HuH-7 (cell line): ENCODE measurements around the gene NPM1.
A peak's percentile ranks its signal among the peaks of the same experiment; 100 is the strongest.

Experiments
- DNase-seq: peaks from one replicate; pipeline ENCODE4 v3.0.0; 2011; ENCODE audit warnings: low spot score

Gene NPM1

GRCh38 chr5:171428168-171428696 lies 40.6 kb downstream of the NPM1 start:
- no peak for DNase-seq

- DNase-seq, result no peak
These were observed 41.3 kb downstream of the NPM1 start for GRCh38 chr5:171428809-171429542.

- DNase-seq, result no peak
These were observed 41.9 kb downstream of the NPM1 start for GRCh38 chr5:171429543-171429910.

- no peak for DNase-seq
These were observed 43.7 kb downstream of the NPM1 start for GRCh38 chr5:171431251-171431777.

GRCh38 chr5:171432076-171432475 lies 44.4 kb downstream of the NPM1 start:
- DNase-seq, result no peak

- DNase-seq, result no peak
These were observed 45.1 kb downstream of the NPM1 start for GRCh38 chr5:171432583-171433351.

GRCh38 chr5:171433352-171433698 lies 45.7 kb downstream of the NPM1 start:
- no peak for DNase-seq

- DNase-seq, result no peak
These were observed 46.5 kb downstream of the NPM1 start for GRCh38 chr5:171433982-171434676.

- DNase-seq, result no peak
These were observed 47.2 kb downstream of the NPM1 start for GRCh38 chr5:171434874-171435273.

- no peak for DNase-seq
These were observed 48.3 kb downstream of the NPM1 start for GRCh38 chr5:171435908-171436307.

- DNase-seq, result no peak
These were observed 49.2 kb downstream of the NPM1 start for GRCh38 chr5:171436804-171437285.

- DNase-seq, result no peak
These were observed 49.7 kb downstream of the NPM1 start for GRCh38 chr5:171437286-171437821.

- no peak for DNase-seq
These were observed 51.1 kb downstream of the NPM1 start for GRCh38 chr5:171438738-171439137.

- DNase-seq, result no peak
These were observed 53.7 kb downstream of the NPM1 start for GRCh38 chr5:171441246-171441791.

- DNase-seq, result no peak
These were observed 54.8 kb downstream of the NPM1 start for GRCh38 chr5:171442287-171443042.

- no peak for DNase-seq
These were observed 56.9 kb downstream of the NPM1 start for GRCh38 chr5:171444582-171444981.

- DNase-seq, result no peak
These were observed 58.2 kb downstream of the NPM1 start for GRCh38 chr5:171445644-171446516.

- DNase-seq, result no peak
These were observed 59.6 kb downstream of the NPM1 start for GRCh38 chr5:171447226-171447625.

GRCh38 chr5:171449426-171449825 lies 61.8 kb downstream of the NPM1 start:
- DNase-seq, result peak; percentile 67
